SU-DHL-6 (cell line): ENCODE measurements around the gene EPC2.

Source experiments
- CTCF ChIP-seq: fragments of 200-600 bp; sonication (generic); IDR thresholded peaks from one replicate; pipeline ENCODE4 v1.5.1; 2017; ENCODE audit warnings: antibody characterized with exemption, mild to moderate bottlenecking, low read length, moderate library complexity; ENCODE audit not compliant: insufficient read depth, poor library complexity, severe bottlenecking
- EZH2phosphoT487 ChIP-seq: fragments of 200-600 bp; sonication (generic), shearing (Covaris generic); conservative IDR thresholded peaks from 2 replicates; pipeline ENCODE4 v1.6.1; 2018; ENCODE audit warnings: mild to moderate bottlenecking, antibody characterized with exemption, low read length, moderate library complexity, mixed read lengths

DNA sequence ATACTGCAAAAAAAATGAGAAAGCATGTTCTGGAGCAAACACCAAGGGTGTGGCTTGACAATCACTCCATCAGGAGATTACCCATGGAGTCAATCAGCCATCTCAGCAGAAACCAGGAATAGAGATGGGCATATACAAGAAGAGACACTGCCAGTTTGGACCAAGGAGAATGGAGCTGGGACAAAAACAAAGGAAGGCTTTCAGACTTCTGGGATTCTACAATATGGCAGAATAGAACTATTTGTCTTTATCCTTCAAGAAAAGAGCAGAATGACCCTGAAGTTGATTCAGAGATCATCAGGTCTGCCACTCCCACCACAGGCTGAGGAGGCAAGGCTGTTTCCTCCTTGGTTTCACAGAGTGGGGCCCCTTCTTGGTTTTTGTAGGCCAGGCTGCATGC lies 182.2 kb downstream of the EPC2 start:
- TF ChIP-seq CTCF (no peak), EZH2phosphoT487 (no peak)
